GM18505 (cell line): ENCODE data around the gene BMPR1B.
"Not testable (repeated sequence)": the region's sequence is repeated elsewhere in the genome, so short reads cannot be mapped to it uniquely, and the experiment has no call there.

Source experiments
- ATAC-seq: cut with Tn5 transposase; IDR thresholded peaks from one replicate; pipeline ENCODE4 v1.9.1; 2021; ENCODE audit not compliant: unreplicated experiment
- POLR2A ChIP-seq: IDR thresholded peaks from 4 replicates; pipeline ENCODE4 v1.6.1; 2011; ENCODE audit warnings: borderline replicate concordance; ENCODE audit not compliant: insufficient read depth, insufficient read length; ENCODE audit errors: extremely low read depth

BMPR1B gene

DNA sequence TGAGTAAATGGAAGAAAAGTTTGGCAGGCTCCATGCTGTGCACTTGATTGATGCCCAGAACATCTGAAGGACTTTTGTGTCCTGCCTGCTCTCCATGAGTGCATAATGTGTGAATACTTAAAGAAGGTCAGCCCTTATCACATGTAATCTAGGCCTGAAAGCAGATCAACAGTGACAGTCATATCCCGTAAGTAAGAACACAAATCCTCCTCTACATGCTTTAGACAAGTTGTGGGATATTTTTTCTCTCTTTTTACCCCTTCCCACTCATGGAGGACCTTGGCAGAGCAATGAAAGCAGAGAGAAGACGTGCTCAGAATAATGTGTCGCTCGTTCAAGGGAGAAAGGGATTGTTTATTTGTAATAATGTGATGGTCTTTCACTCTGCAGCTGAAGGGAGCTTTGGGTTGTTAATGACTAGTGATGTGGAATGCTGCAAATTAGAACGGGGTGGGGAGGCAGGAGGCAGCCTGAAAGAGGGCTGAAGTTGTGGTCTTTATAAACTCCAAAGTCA lies 286.6 kb downstream of the BMPR1B start:
- no peak for TF ChIP-seq POLR2A

DNA sequence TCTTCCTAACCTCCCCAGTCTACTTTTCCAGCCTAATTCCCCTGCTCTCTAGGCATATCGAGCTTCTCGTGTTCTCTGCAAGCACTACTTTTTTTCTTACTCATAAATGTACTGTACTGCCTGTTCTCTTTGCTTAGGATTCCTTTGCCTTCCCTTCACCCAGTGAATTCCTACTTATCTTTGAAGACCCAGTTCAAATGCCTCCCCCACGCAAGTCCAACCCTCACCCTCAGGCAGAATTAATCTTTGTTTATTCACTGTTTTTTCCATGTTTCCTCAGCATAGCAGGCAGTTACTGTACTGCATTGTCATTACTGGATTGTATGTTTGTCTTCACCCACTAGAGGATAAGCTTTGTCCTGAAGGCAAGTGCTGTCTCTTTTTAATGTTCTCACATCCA lies 287.7 kb downstream of the BMPR1B start:
- no peak for ATAC-seq
- TF ChIP-seq POLR2A, result no peak

More for the DNA sequence above, 286.6 kb downstream of the BMPR1B start:
- ATAC-seq, result no peak

DNA sequence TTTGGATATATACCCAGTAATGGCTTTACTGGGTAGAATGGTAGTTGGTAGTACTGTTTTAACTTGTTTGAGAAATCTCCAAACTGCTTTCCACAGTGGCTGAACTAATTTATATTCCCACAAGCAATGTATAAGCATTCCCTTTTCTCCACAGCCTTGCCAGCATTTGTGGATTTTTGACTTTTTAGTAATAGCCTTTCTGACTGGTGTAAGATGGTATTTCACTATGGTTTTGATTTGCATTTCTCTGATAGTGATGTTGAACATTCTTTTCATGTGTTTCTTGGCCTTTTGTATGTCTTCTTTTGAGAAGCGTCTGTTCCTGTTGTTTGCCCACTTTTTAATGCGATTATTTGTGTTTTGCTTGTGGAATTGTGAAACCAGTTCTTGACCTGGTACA lies 290.5 kb downstream of the BMPR1B start:
- TF ChIP-seq POLR2A, result no peak
- ATAC-seq, result no peak

DNA sequence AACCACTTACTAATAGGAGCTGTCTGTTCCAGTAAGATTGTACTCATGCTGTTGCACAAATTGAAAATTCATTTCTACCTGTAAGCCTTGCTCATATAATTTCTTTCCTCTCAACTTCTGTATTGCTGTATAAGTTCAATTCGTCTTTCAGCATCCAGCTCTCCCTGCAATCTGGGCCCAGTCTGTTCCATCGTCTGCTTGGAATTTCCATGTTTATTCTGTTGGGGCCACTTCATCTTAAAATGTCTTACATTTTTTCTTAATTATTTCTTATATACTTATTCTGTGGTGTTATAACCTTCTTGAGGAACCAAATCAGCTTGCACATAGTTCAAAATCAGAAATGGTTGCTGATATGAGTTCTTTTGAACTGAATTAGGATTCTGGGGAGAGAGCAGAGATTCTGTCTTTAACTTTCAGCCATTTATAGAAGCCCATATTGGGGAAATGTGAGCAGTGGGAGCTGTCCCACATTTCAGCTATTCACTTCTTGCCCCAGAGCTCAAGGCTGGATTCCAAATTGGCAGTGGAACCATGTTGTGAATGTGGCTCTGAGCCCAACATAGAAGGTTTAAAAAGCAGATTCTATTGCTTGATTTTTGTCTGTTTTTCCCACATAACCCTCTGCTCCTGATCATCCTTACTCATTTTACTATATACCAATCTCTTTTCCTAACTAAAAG lies 291.9 kb downstream of the BMPR1B start:
- no peak for TF ChIP-seq POLR2A
- no peak for ATAC-seq

DNA sequence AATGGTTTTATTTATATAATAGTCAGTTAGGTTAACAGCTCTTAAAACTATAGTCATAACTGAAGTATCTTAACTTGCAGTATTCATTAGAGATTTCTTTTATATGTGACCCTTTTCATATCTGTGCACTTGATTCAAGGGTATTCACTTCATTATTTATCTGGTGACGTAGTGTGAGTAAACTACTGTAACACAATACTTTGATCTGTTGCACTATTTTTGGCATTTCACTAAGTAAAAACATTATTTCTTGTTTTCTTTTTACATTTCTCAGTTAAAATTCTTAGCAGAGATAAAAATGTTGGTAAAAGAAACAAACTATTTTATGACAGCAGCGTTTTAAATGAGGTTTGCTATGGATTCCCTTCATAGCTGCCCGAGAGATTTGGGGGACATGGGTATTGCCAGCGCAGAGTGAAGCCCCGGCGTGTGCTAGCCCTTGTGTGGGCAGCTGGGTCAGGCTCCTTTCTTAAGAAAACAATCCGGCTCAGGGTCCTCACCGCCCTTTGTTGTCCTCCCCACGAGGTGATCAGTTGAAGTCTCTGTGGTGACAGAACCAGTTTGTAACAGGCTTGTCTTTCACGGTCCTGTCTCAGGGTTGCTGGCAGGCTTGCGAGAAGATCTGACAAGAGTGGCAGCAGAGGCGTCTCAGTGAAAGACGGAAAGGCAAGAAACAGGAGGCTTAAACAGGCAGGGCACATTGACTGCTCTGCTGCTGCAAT lies 293.4 kb downstream of the BMPR1B start:
- ATAC-seq, result no peak
- TF ChIP-seq POLR2A, result no peak

DNA sequence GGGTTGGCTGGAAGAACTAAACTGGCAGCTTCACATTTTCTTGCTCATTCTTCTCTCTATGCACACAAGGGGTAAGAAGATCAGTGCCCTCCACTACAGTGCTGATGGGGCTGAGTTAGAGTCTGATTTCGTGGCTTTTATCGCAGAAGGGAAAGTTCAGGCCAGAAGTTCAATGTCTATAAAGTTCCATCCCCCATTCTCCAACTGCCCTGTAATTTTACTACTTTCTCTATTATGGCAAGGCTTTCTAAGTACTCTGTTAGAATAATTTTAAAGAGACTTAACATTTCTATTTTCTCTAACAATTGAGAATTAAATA lies 293.9 kb downstream of the BMPR1B start:
- ATAC-seq, result no peak
- TF ChIP-seq POLR2A, result no peak

- TF ChIP-seq POLR2A, result no peak
- no peak for ATAC-seq
Measured at GRCh38 chr4:95058991-95059390, 301.2 kb downstream of the BMPR1B start.

DNA sequence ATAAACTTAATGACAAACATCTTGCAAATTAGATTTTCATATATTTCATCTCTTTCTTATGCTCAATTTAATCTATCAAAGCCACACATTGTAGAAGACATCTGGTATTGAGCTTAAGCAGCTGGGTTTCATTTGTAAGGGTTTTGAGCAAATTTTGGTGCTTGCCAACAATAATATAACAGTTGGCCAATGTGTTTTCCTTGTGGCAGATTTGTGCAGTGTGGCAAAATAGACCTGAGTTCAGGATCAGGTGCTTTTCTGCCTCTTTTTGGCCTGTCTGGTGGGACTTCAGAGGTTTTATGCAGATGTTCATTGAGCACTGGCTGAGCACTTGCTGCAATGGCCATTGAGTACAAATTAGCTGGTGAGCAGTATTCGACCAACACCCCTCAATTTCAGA lies 301.9 kb downstream of the BMPR1B start:
- no peak for TF ChIP-seq POLR2A
- ATAC-seq, result no peak

- no peak for TF ChIP-seq POLR2A
- ATAC-seq, result no peak
Measured at GRCh38 chr4:95061220-95061619, 303.5 kb downstream of the BMPR1B start.

- ATAC-seq, result not testable (repeated sequence)
Measured at GRCh38 chr4:95061801-95062200, 304.0 kb downstream of the BMPR1B start.

DNA sequence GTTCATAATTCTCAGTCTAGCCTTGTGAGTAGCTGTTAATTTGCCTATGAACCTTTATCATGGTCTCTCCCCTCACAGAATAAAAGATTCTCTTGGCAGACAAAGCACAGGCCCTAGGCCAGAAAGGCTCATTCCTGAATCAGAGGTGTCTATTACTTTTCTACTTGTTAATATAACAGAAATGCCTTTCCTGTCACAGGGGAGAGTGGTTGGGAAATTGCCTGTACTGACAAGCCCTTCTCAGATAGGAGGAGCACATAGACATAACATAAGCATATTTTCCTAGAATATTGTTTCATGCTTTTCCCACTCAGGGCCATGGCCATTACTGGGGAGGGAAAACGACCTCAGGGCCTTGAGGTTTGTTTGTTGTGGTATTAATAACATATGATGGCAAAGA lies 308.3 kb downstream of the BMPR1B start:
- TF ChIP-seq POLR2A, result no peak
- no peak for ATAC-seq

- TF ChIP-seq POLR2A, result no peak
- ATAC-seq, result no peak
Measured at GRCh38 chr4:95068401-95068800, 310.6 kb downstream of the BMPR1B start.

DNA sequence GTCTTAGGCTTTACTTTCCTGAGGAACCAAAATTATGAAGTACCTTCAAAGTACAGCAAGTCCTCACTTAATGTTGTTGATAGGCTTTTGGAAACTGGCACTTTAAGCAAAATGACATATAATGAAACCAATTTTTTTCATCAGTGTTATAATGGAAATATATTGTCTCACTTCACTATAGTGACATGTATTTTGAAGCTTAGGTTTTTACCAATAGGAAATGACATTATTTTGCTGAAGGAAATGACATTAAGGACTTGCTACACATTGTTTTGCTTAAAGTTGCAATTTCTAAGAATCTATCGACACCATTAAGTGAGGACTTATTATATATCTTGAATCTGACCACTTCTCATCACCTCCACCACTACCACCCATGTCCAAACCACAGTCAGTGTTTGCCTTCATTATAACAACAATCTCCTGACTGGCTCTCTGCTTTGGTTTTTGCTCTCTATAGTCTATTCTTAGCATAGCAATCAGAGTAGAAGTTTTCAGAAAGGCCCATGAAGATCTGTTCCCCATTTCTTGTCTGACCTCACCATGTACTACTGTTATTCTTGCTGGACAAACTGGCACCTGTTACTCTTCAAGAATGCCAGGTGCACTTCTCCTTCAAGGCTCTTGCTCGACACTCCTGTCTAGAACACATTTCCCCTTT lies 311.2 kb downstream of the BMPR1B start:
- ATAC-seq, result no peak
- TF ChIP-seq POLR2A, result no peak

DNA sequence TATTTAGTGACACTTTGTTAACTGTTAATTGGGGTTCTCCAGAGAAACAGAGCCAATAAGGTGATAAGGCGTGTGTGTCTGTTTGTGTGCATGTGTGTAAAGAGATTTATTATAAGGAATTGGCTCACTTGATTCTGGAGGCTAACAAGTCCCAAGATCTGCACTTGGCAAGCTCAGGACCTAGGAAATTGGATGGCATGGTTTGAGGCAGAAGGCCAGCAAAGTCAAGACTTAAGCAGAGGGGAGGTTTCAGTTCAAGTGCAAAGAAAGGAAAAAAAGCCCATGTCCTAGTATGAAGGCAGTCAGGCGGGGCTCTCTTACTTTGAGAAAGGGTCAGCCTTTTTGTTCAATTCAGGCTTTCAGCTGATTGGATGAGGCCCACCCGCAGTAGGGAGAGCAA lies 314.1 kb downstream of the BMPR1B start:
- no peak for ATAC-seq
- TF ChIP-seq POLR2A, result no peak
